GM18873 (cell line): Measurements from ENCODE around the gene CDH23.

Experiments used
- ATAC-seq: cut with Tn5 transposase; IDR thresholded peaks from one replicate; pipeline ENCODE4 v1.9.1; 2021; ENCODE audit warnings: mild to moderate bottlenecking, moderate library complexity, moderate number of reproducible peaks; ENCODE audit not compliant: unreplicated experiment, low FRiP score

The CDH23 gene

GRCh38 chr10:71795248-71795647 lies 398.5 kb downstream of the CDH23 start:
- no peak for ATAC-seq

- ATAC-seq, result no peak
These were observed 400.2 kb downstream of the CDH23 start for GRCh38 chr10:71796749-71797405.

GRCh38 chr10:71797533-71798307 lies 401.0 kb downstream of the CDH23 start:
- no peak for ATAC-seq

- ATAC-seq, result no peak
These were observed 401.5 kb downstream of the CDH23 start for GRCh38 chr10:71798308-71798624.

- ATAC-seq, result no peak
These were observed 402.4 kb downstream of the CDH23 start for GRCh38 chr10:71799112-71799511.

GRCh38 chr10:71799608-71800453 lies 403.1 kb downstream of the CDH23 start:
- no peak for ATAC-seq

- ATAC-seq, result no peak
These were observed 404.6 kb downstream of the CDH23 start for GRCh38 chr10:71801361-71801760.

GRCh38 chr10:71802235-71802634 lies 405.5 kb downstream of the CDH23 start:
- no peak for ATAC-seq

- ATAC-seq, result no peak
These were observed 406.2 kb downstream of the CDH23 start for GRCh38 chr10:71802715-71803488.

- ATAC-seq, result no peak
These were observed 407.4 kb downstream of the CDH23 start for GRCh38 chr10:71804077-71804476.

- ATAC-seq, result no peak
These were observed 409.3 kb downstream of the CDH23 start for GRCh38 chr10:71805776-71806703.

GRCh38 chr10:71806704-71807556 lies 410.2 kb downstream of the CDH23 start:
- no peak for ATAC-seq

- no peak for ATAC-seq
These were observed 411.1 kb downstream of the CDH23 start for GRCh38 chr10:71807557-71808510.

GRCh38 chr10:71809628-71810027 lies 412.9 kb downstream of the CDH23 start:
- ATAC-seq, result no peak

GRCh38 chr10:71810048-71810750 lies 413.5 kb downstream of the CDH23 start:
- ATAC-seq, result no peak

- no peak for ATAC-seq
These were observed 414.6 kb downstream of the CDH23 start for GRCh38 chr10:71811351-71811750.
